ENCODE measurements around the gene SLC25A38.

DNA sequence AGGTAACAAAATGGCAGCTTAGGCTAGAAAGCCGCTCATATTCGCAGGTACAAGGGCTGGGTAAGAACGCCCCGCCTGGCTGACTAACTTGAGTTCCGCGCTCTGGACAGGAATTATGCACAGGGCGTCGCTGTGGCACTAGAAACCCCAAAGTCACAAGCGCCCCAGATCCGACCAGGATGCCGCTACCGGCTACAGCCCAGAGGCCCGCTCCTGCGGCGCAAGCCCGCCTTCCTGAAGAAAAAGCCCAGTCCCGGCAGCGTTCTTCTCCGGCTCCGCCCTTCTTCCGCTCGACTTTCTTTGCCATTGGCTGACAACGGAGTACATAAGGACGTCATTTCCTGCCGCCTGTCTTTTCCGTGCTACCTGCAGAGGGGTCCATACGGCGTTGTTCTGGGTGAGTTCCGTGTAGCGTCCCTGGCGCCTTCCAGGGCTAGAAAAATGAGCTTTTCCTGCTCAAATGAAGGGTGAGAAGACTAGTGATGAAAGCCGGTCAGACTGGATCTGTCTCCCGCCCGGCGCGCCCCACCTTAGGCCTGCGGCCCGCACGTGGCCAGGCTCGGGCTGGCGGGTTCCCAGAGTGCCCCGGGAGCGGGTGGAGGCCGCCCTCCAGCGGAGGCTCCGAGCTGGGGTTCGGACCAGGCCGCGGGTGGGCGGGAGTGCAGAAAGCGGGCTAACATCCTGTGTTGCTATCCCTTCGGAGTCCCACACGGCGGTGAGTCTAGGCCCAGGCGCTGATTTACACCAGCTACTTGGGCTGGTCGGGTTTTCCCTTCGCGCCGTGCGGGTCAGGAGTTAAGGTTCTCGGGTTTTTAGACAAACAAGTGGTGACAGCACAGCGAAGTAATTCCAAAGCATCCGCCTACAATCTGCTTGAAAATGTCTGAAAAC is 23.4 kb downstream of the SLC25A38 start, which contains the start of gene RPSA:
- TF ChIP-seq POLR2AphosphoS5 (IDR thresholded peaks at IDR 0.05): peak in 2 of 3 donors; percentile 93 to 98
- TF ChIP-seq EP300 (IDR thresholded peaks at IDR 0.05): no peak
- peak; percentile 85 to 92 for TF ChIP-seq POLR2A (IDR thresholded peaks at IDR 0.05)
- peak in 1 of 2 donors; percentile 18 for TF ChIP-seq CTCF (IDR thresholded peaks at IDR 0.05)

All from suprapubic skin (tissue), 4 donors.